Stimulated activated effector memory CD8-positive, alpha-beta T cell treated with anti-CD3 and anti-CD28 coated beads, Interleukin-12 subunit alpha, Interleukin-12 subunit beta, amount 100 ng/mL, for 72 hours (primary cell): ENCODE data around the gene ZNF227.
"Not testable (repeated sequence)": the region's sequence is repeated elsewhere in the genome, so short reads cannot be mapped to it uniquely, and the experiment has no call there.

Experiments used
- ATAC-seq: fragments of 150-1000 bp; cut with Tn5 transposase; 2 replicates; pipeline ENCODE4 v1.10.0; 2021
- DNase-seq, 2 donors: peaks; one replicate each; pipeline ENCODE4 v3.0.0; 2021 to 2022; ENCODE audit warnings: low spot score in 2 of 2
- H3K27ac Mint-ChIP-seq: one replicate; pipeline ENCODE4 v1.8.0; 2022; ENCODE audit warnings: mild to moderate bottlenecking, mixed read lengths
- H3K36me3 Mint-ChIP-seq: one replicate; pipeline ENCODE4 v1.8.0; 2022; ENCODE audit warnings: mild to moderate bottlenecking, mixed read lengths
- H3K4me1 Mint-ChIP-seq: one replicate; pipeline ENCODE4 v1.8.0; 2022; ENCODE audit warnings: mixed read lengths
- H3K4me3 Mint-ChIP-seq: one replicate; pipeline ENCODE4 v1.8.0; 2022; ENCODE audit warnings: mild to moderate bottlenecking, mixed read lengths
- H3K9me3 Mint-ChIP-seq: one replicate; pipeline ENCODE4 v1.8.0; 2022; ENCODE audit warnings: mixed read lengths

ZNF227 gene

DNA sequence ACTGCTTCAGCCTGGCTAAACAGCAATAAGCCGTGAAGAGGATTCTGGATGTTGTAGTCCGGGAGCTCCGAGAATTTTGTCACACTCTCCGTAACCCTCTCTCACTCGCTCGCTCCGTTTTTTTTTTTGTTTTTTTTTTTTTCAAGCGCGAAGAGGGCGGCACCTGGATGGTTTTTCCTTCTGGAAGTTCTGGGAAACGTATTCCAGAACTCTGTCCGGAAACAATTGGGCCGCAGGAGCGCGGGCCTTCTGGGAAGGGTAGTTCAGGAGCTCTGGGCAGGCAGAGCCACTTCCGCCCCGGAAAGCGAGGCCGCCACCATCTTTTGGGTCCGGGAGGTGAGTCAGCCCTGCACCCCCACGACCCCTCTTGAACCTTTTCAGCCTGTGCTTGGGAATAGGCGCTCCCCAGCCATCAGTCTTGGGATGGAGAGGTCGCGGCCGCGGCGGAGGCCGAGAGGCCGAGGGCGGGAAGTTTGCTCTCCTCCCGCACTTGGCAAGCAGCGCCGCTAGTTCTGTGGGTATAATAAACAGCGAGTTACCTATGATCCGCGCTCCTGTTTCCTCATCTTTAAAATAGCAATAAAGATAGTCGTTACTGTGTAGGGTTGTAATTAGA is at the start of gene ZNF227:
TSS of gene ZNF227 (plus strand) at position 283 of the 616 bp plus-strand sequence. CDS start 5,261 bp downstream, outside the sequence.
- peak within 1 kb of the TSS; percentile 90 for H3K4me3 Mint-ChIP-seq
- H3K4me1 Mint-ChIP-seq: peaks cover 22% of the 10 kb centered on the region
- DNase-seq (peak; percentile 59 to 87), ATAC-seq (peak; percentile 96)
- H3K36me3 Mint-ChIP-seq: peaks cover 33% of the 10 kb centered on the region
- peak within 1 kb of the TSS; percentile 92 for H3K27ac Mint-ChIP-seq
- peaks cover 10% of the 10 kb centered on the region for H3K9me3 Mint-ChIP-seq

- peaks cover 35% of the 10 kb centered on the region for H3K36me3 Mint-ChIP-seq
- DNase-seq: no peak
- H3K4me1 Mint-ChIP-seq: peaks cover 26% of the 10 kb centered on the region
- ATAC-seq: no peak
- no peak overlapping the region for H3K4me3 Mint-ChIP-seq
- peaks cover 18% of the 10 kb centered on the region for H3K9me3 Mint-ChIP-seq
- no peak overlapping the region for H3K27ac Mint-ChIP-seq
These were observed 48.5 kb upstream of the ZNF227 start for GRCh38 chr19:44163789-44164188.

GRCh38 chr19:44164327-44164672 is 48.0 kb upstream of the ZNF227 start:
- Mint-ChIP-seq H3K36me3 (peaks cover 40% of the 10 kb centered on the region), H3K4me3 (peak overlapping the region; percentile 93), H3K27ac (peak overlapping the region; percentile 98), H3K9me3 (peaks cover 19% of the 10 kb centered on the region), H3K4me1 (peaks cover 26% of the 10 kb centered on the region)
- ATAC-seq (no peak), DNase-seq (peak in 1 of 2 donors; percentile 49)

DNA sequence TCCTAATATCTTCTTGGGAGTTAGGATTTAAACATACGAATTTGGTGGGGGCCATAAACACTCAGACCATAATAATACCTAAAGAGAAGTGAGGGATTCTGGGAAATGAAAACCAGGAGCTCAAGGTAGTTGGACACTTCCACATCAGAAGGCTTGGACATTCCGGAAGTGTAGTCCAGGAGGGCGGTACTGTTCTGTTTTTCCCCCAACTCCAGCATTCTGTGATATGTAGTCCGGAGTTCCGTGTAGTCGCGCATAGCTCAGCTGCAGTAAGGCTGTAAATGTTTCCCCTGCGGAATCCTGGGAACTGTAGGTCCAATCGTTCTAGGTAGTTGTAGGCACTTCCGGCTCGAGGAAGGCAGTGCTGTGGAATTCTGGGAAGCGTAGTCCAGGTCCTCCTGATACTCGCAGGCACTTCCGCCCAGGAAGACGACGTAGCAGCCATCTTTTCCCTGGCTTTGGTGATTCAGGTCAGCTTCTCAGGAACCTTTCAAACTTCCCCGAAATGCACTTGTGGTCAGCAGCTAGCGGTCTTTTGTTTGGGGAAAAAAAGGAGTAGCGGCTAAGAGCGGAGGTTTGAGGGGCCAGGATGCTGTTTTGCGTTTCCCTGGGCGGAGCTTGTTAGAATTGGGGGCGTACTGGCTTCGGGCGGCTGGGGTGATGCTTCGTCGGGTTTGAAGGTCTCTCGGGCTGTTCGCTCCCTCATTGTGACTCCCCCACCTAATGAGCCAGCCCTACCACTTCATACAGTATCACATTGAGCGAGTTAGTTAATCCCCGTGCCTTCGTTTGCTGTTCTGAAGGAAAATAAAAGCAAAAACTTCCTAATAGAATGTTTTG is 47.4 kb upstream of the ZNF227 start, which contains the start of gene ZNF226:
TSS of gene ZNF226 (plus strand) at position 428 of the 840 bp plus-strand sequence. CDS start 4,981 bp downstream, outside the sequence.
- ATAC-seq: peak; percentile 84
- DNase-seq: peak; percentile 52 to 89
- H3K4me3 Mint-ChIP-seq: peak within 1 kb of the TSS; percentile 93
- H3K27ac Mint-ChIP-seq: peak within 1 kb of the TSS; percentile 98
- H3K4me1 Mint-ChIP-seq: peaks cover 26% of the 10 kb centered on the region
- H3K9me3 Mint-ChIP-seq: peaks cover 16% of the 10 kb centered on the region
- peaks cover 46% of the 10 kb centered on the region for H3K36me3 Mint-ChIP-seq

DNA sequence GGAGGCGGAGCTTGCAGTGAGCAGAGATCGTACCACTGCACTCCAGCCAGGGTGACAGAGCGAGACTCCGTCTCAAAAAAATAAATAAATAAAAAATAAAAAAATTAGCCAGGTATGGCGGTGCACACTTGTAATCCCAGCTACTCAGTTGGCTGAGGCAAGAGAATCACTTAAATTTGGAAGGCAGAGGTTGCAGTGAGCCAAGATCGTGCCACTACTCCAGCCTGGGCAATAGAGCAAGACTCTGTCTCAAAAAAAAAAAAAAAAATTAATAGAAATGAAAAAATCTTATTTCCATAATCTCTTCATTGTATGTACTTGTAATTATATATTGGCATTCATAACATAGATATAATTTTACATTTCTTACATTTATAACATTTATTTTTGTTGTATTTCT is 41.7 kb upstream of the ZNF227 start:
- Mint-ChIP-seq H3K4me1 (peaks cover 15% of the 10 kb centered on the region), H3K9me3 (peaks cover 32% of the 10 kb centered on the region), H3K36me3 (peaks cover 95% of the 10 kb centered on the region)
- not testable (repeated sequence) for H3K4me3 Mint-ChIP-seq, DNase-seq, H3K27ac Mint-ChIP-seq, ATAC-seq

DNA sequence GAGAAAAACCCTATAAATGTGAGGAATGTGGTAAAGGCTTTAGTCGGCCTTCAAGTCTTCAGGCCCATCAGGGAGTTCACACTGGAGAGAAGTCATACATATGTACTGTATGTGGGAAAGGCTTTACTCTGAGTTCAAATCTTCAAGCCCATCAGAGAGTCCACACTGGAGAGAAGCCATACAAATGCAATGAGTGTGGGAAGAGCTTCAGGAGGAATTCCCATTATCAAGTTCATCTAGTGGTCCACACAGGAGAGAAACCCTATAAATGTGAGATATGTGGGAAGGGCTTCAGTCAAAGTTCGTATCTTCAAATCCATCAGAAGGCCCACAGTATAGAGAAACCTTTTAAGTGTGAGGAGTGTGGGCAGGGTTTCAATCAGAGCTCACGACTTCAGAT is 35.7 kb upstream of the ZNF227 start:
- ATAC-seq (no peak), DNase-seq (no peak)
- Mint-ChIP-seq H3K36me3 (peaks cover 51% of the 10 kb centered on the region), H3K4me1 (no peaks in the 10 kb centered on the region), H3K4me3 (no peak overlapping the region), H3K9me3 (peaks cover 38% of the 10 kb centered on the region), H3K27ac (no peak overlapping the region)

DNA sequence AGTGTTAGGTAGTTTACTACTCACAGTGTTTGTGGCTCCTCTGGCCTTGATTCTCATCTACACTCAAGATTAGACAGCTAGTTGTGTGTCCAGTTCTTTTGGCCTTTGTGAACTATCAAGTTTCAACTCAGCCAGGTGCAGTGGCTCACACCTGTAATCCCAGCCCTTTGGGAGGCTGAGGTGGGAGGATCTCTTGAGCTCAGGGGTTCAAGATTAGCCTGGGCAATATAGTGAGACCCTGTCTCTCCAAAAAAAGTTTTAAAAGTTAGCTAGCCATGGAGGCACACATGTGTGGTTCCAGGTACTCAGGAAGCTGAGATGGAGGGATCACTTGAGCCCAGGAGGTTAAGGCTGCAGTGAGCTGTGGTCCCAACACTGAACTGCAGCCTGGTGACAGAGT is 31.4 kb upstream of the ZNF227 start:
- H3K4me3 Mint-ChIP-seq: no peak overlapping the region
- no peaks in the 10 kb centered on the region for H3K4me1 Mint-ChIP-seq
- ATAC-seq: no peak
- no peak for DNase-seq
- peaks cover 27% of the 10 kb centered on the region for H3K9me3 Mint-ChIP-seq
- H3K36me3 Mint-ChIP-seq: peaks cover 7% of the 10 kb centered on the region
- no peak overlapping the region for H3K27ac Mint-ChIP-seq

DNA sequence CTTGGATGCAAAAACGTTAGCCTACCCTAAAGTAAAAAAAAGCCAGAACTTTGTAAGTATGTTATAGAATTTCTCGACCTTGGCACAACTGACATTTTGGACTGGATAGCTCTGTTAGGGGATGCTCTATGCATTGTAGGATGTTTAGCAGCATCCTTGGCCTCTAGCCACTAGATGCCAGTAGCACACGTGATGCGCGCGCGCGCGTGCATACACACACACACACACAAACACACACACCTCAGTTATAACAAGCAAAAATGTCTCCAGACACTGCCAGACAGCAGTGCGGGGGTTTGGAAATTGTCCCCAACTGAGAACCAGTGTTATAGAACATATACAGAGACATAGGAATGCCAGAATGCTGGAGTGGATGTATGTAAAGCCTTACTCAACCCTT is 30.2 kb upstream of the ZNF227 start:
- no peak overlapping the region for H3K4me3 Mint-ChIP-seq

GRCh38 chr19:44190020-44190419 is 22.3 kb upstream of the ZNF227 start:
- Mint-ChIP-seq H3K36me3 (no peaks in the 10 kb centered on the region), H3K4me1 (no peaks in the 10 kb centered on the region), H3K27ac (no peak overlapping the region), H3K4me3 (no peak overlapping the region), H3K9me3 (peaks cover 31% of the 10 kb centered on the region)
- no peak for DNase-seq
- ATAC-seq: no peak

More for the DNA sequence above, 30.2 kb upstream of the ZNF227 start:
- no peak overlapping the region for H3K27ac Mint-ChIP-seq
- H3K36me3 Mint-ChIP-seq: peaks cover 3% of the 10 kb centered on the region
- no peak for DNase-seq
- ATAC-seq: no peak
- H3K4me1 Mint-ChIP-seq: no peaks in the 10 kb centered on the region
- peaks cover 19% of the 10 kb centered on the region for H3K9me3 Mint-ChIP-seq

DNA sequence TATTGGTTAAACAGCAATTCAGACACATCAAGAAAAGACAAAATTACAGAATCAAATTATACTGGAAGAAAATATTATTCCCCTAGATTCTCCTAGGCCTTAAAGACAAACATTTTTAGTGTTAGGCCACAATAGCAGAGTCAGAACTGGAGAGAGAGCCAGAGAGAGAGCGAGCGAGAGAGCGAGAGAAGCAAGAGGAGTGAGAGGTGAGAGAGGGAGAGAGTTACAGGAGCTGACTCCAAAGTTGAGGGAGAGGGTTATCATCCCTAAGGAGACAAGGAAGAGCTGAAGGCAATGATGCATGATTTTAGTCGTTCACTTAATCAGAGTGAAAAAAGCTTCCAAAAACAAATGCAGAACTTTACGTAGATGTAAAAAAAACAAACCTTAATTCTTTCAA is 20.2 kb upstream of the ZNF227 start:
- Mint-ChIP-seq H3K9me3 (peaks cover 31% of the 10 kb centered on the region), H3K27ac (no peak overlapping the region), H3K36me3 (no peaks in the 10 kb centered on the region), H3K4me3 (no peak overlapping the region), H3K4me1 (no peaks in the 10 kb centered on the region)
- DNase-seq (no peak), ATAC-seq (no peak)

GRCh38 chr19:44196772-44197171 is 15.6 kb upstream of the ZNF227 start:
- Mint-ChIP-seq H3K9me3 (peaks cover 29% of the 10 kb centered on the region), H3K27ac (no peak overlapping the region), H3K4me3 (no peak overlapping the region), H3K4me1 (no peaks in the 10 kb centered on the region), H3K36me3 (no peaks in the 10 kb centered on the region)
- DNase-seq (no peak), ATAC-seq (no peak)

DNA sequence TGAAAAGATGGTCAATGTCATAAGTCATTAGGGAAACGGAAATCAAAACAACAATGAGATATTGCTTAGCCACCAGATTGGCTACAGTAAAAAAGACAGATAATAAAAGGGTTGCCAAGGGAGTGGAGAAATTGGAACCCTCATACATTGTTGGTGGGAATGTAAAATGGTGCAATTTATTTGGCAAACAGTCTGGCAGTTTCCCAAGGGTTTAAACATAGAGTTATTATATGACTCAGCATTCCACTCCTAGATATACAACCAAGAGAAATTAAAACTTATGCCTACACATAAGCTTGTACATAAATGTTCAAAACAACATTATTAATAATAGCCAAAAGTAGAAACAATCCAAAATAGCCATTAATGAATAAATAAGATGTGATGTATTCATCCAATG is 9.9 kb upstream of the ZNF227 start:
- ATAC-seq (no peak), DNase-seq (no peak)
- no peak overlapping the region for H3K27ac Mint-ChIP-seq
- no peaks in the 10 kb centered on the region for H3K36me3 Mint-ChIP-seq
- H3K4me3 Mint-ChIP-seq: no peak overlapping the region
- H3K4me1 Mint-ChIP-seq: peaks cover 6% of the 10 kb centered on the region
- H3K9me3 Mint-ChIP-seq: peaks cover 20% of the 10 kb centered on the region

DNA sequence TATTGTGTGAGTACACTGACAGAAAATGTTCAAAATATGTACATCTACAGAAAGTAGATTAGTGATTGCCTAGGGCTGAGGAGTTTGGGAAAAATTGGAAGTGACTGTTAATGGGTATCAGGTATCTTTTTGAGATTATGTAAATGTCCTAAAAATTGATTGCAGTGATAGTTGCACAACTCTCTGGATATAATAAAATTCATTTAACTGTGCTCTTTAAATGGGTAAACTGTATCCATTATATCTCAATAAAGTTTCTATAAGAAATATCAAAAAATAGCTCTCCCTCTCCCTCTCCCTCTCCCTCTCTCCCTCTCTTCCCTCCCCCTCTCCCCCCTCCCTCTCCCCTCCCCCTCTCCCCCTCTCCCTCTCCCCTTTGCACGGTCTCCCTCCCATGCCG is 9.4 kb upstream of the ZNF227 start:
- H3K36me3 Mint-ChIP-seq: no peaks in the 10 kb centered on the region
- no peak overlapping the region for H3K27ac Mint-ChIP-seq
- peaks cover 22% of the 10 kb centered on the region for H3K9me3 Mint-ChIP-seq
- ATAC-seq (no peak), DNase-seq (no peak)
- H3K4me3 Mint-ChIP-seq: no peak overlapping the region
- peaks cover 11% of the 10 kb centered on the region for H3K4me1 Mint-ChIP-seq

GRCh38 chr19:44203877-44204276 is 8.5 kb upstream of the ZNF227 start:
- H3K4me3 Mint-ChIP-seq, H3K27ac Mint-ChIP-seq, ATAC-seq, H3K36me3 Mint-ChIP-seq, DNase-seq: not testable (repeated sequence)
- H3K4me1 Mint-ChIP-seq: peaks cover 12% of the 10 kb centered on the region
- H3K9me3 Mint-ChIP-seq: peaks cover 19% of the 10 kb centered on the region

DNA sequence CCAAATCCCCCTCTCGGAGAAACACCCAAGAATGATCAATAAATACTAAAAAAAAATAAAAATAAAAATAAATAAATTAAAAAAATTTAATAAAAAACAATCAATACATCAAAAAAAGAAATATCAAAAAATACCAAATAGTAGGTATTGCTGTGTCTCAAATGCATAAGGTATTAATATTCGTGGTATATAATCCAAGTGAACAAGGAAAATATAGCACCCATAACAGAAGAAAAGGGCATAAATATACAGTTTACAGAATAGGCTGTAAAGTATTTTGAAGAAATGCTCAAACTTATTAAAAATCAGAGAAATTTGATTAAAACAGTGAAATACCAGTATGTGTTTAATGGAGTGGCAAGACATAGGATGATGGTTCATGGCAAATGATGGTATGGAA is 7.6 kb upstream of the ZNF227 start:
- DNase-seq: no peak
- Mint-ChIP-seq H3K9me3 (peaks cover 16% of the 10 kb centered on the region), H3K36me3 (no peaks in the 10 kb centered on the region), H3K4me1 (peaks cover 12% of the 10 kb centered on the region), H3K4me3 (no peak overlapping the region), H3K27ac (no peak overlapping the region)
- no peak for ATAC-seq
